NCI-H1694 (cell line): ENCODE results near the gene TXN.
"Not testable (repeated sequence)": the region's sequence is repeated elsewhere in the genome, so short reads cannot be mapped to it uniquely, and the experiment has no call there.

Experiments
- DNase-seq: peaks from one replicate; lab custom pipeline; 2025; lab: John Stamatoyannopoulos, UW

TXN gene

GRCh38 chr9:110208031-110208430 is 48.3 kb downstream of the TXN start, which contains the start of gene C9orf152:
C9orf152 (minus strand) TSS chr9:110208159; CDS start chr9:110207579, 580 bp downstream.
- no peak for DNase-seq

DNA sequence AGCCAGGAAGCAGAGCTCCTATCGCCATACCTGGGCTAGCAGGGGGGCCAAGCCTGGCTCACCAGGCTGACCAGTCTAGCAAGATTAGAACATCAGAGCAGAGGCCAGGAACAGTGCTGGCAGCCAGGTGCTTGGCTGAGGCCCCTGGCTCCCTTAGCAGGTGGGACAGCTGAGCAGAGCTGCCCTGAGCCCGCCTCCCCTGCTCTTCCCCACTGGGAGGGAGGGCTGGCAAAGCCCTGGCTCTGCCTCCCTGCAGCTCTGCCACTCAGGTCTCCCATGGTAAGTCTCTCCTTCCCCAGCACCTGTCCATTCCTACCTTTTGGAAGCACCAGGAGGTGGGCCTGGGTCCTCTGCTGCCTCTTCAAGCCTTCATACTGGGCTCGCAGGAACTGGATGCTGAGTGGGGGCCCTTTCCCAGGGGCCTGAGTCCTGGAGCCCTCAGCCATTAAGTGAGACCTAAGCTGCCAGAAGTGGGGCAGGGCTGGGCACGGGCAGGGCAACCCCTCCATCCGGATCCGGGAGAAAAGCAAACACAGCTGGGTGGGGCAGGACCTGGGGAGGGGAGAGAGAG is 49.2 kb downstream of the TXN start:
- no peak for DNase-seq

DNA sequence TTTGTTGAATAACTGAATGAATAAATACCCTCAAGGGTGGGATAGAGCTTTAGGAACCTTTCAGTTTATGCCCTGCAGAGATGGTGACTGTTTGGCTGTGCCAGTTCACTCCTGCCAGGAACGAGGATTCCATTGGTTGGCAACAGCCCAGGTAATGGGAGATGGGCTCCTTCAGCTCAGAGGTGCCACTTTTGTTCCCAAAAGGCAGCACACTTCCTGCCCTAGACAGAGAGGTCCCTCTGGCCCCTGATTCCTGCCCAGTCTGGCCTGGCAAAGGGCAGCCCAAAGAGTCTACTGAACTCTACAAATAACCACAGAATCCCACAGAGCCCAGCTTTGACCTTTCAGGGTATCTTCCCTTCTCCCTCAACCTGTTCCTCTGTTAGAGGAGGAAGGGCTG is 49.9 kb downstream of the TXN start:
- no peak for DNase-seq

GRCh38 chr9:110205612-110206011 is 50.7 kb downstream of the TXN start:
- not testable (repeated sequence) for DNase-seq

DNA sequence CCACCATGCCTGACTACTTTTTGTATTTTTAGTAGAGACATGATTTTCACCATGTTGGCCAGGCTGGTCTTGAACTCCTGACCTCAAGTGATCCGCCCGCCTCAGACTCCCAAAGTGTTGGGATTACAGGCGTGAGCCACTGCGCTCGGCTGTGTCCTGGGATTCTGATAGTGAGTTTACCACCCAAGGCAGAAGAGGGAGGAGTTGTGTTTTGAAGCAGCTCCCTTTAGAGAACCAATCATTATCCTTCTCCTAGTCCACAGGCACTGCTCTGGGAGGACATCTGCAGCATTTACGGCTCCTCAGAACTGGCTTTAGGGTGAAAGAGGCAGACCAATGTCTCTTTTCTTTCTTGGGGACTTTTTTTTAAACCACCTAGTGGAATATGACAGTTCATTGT is 54.1 kb downstream of the TXN start:
- no peak for DNase-seq

- no peak for DNase-seq
Measured at GRCh38 chr9:110199643-110200042, 56.7 kb downstream of the TXN start.

- DNase-seq: no peak
Measured at GRCh38 chr9:110198357-110198756, 58.0 kb downstream of the TXN start.

DNA sequence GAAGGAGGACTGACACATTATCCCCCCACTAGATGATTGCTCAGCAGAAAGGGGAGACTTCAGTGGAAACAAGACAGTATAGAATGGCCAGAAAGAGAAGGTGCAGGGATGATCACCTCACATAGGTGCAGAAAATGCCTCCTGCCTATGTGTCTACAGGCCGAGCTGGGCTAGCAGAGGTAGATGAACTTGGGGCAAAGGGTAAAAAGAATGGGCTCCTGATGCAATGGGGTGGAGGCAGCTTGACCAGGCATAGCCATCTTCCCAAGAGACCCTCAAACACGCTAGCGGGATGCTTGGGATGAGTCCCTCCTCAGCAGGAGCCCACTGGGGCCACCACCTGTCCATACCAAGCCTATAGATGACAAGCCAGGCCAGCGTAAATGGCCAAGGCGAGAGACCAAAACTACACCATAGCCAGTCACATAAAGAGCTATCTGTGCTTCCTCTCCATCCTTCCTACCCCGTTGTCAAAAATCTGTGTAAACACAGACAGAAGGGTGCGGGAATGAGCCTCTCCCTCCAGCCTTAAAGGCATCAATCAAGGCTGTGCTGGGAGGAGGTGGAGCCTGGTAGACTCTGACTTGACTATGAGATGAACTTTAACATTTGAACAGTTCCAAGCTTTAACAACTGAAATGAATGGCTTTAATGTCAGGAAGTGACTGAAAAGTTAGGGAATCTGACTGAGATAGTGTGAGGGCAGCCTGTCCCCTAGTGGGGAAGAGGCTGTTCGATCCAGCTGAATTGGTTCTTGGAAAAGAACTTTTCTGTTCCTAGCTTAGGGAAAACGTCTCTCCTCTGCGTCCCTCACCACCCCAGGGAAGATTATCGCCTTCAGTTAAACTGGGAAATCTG is 58.7 kb downstream of the TXN start:
- no peak for DNase-seq

- DNase-seq: not testable (repeated sequence)
Measured at GRCh38 chr9:110196084-110196499, 60.2 kb downstream of the TXN start.
